NCI-H1694 treated with DMSO at 0.1 percent for 48 hours (cell line): ENCODE data around the gene GDA.
"Not testable (repeated sequence)": the region's sequence is repeated elsewhere in the genome, so short reads cannot be mapped to it uniquely, and the experiment has no call there.

Source experiments
- DNase-seq: peaks from one replicate; lab custom pipeline; 2025; lab: John Stamatoyannopoulos, UW

The GDA gene

GRCh38 chr9:72280913-72281500 is 131.8 kb downstream of the GDA start:
- peak; percentile 16 for DNase-seq

- DNase-seq: no peak
Measured at GRCh38 chr9:72289401-72289800, 140.2 kb downstream of the GDA start.

GRCh38 chr9:72290311-72290710 is 141.1 kb downstream of the GDA start:
- no peak for DNase-seq

GRCh38 chr9:72291576-72291975 is 142.3 kb downstream of the GDA start:
- not testable (repeated sequence) for DNase-seq

GRCh38 chr9:72292256-72292682 is 143.0 kb downstream of the GDA start:
- DNase-seq: peak; percentile 46

GRCh38 chr9:72292874-72293607 is 143.8 kb downstream of the GDA start:
- no peak for DNase-seq

- DNase-seq: no peak
Measured at GRCh38 chr9:72294936-72295335, 145.7 kb downstream of the GDA start.

GRCh38 chr9:72297516-72297915 is 148.3 kb downstream of the GDA start:
- DNase-seq: no peak

- DNase-seq: no peak
Measured at GRCh38 chr9:72299017-72299603, 149.9 kb downstream of the GDA start.

GRCh38 chr9:72300873-72301272 is 151.6 kb downstream of the GDA start:
- DNase-seq: no peak
